Activated naive CD4-positive, alpha-beta T cell treated with anti-CD3 and anti-CD28 coated beads, Interleukin-2, amount 50 U/mL, for 72 hours (primary cell): ENCODE results near the gene SFTA2. TPM values are rescaled to one million over a fixed set of nuclear protein-coding genes. Genes with fewer than 3 reads are reported as not detected.
A peak's percentile ranks its signal among the peaks of the same experiment; 100 is the strongest.
"Not testable (repeated sequence)": the region's sequence is repeated elsewhere in the genome, so short reads cannot be mapped to it uniquely, and the experiment has no call there.

Source experiments
- ATAC-seq, 2 donors: fragments of 150-1000 bp; cut with Tn5 transposase; 2 replicates each; pipeline ENCODE4 v1.10.0; 2021; ENCODE audit warnings: mild to moderate bottlenecking in 2 of 2, moderate library complexity in 2 of 2
- DNase-seq, 2 donors: peaks; one replicate each; pipeline ENCODE4 v3.0.0; 2021 to 2022; ENCODE audit warnings: low spot score in 2 of 2
- H3K27ac Mint-ChIP-seq, 2 donors: one replicate each; pipeline ENCODE4 v1.8.0; 2022; ENCODE audit warnings: mild to moderate bottlenecking in 2 of 2, mixed read lengths in 2 of 2
- H3K36me3 Mint-ChIP-seq, 2 donors: one replicate each; pipeline ENCODE4 v1.8.0; 2022; ENCODE audit warnings: mixed read lengths in 2 of 2
- H3K9me3 Mint-ChIP-seq, 2 donors: one replicate each; pipeline ENCODE4 v1.8.0; 2022; ENCODE audit warnings: mixed read lengths in 2 of 2
- total RNA-seq, 2 donors: library from RNA; stranded (reverse); gene quantifications; one replicate each; pipeline ENCODE4 v1.2.3, GENCODE V29; 2022

The SFTA2 gene
- total RNA-seq, 2 donors from 2014 or later = not detected

DNA sequence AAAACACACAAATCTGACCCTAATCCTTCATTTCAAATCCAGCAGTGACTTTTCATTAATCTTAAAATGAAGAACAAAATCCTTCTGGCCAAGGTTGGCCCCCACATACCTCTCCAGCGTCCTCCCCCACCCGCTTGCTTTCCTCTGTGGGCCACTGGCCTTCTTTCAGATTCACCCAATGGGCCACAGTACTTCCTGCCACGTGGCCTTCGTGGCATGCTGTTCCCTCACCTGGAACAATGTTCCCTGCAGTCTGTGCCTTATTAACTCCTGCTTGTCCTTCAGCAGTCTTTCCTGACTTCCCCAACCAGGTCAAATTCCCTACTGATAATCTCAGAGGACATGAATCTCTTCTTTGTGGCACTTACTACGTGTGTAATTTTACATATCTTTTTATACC is 29.3 kb downstream of the SFTA2 start:
- H3K9me3 Mint-ChIP-seq = no peaks in the 10 kb centered on the region
- DNase-seq (no peak), ATAC-seq (no peak)
- no peak overlapping the region for H3K27ac Mint-ChIP-seq
- H3K36me3 Mint-ChIP-seq = peaks cover 0 to 1% of the 10 kb centered on the region in 2 donors

DNA sequence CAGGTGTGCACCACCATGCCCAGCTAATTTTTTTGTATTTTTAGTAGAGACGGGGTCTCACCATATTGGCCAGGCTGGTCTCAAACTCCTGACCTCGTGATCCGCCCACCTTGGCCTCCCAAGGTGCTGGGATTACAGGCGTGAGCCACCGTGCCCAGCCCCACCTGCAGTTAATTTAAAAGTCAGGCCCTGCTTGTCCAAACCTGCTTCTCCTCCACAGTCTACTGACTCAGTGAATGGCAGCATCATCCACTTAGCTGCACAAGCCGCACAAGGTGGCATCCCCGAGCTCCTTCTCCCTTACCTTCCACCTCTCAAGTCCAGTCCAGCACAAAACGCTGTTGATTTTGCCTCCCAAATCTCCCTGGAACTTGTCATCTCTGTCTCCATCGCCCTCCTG is 29.8 kb downstream of the SFTA2 start:
- not testable (repeated sequence) for H3K27ac Mint-ChIP-seq, DNase-seq, H3K36me3 Mint-ChIP-seq, ATAC-seq, H3K9me3 Mint-ChIP-seq

DNA sequence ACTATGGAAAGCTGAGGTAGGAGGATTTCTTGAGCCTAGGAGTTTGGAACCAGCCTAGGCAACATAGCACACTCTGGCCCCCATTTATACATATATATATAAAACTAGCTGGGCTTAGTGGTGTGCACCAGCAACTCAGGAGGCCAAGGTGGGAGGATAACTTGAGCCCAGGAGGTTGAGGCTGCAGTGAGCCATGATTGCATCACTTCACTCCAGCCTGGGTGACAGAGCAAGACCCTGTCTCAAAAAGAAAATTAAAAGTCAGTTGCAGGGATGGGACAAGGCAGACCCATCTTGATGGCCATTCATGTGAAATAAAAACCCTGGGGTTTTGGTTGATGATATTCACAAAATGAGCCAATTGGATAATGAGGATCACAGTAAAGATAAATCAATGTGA is 30.5 kb downstream of the SFTA2 start:
- H3K27ac Mint-ChIP-seq = no peak overlapping the region
- H3K9me3 Mint-ChIP-seq = no peaks in the 10 kb centered on the region
- DNase-seq = no peak
- no peak for ATAC-seq
- no peaks in the 10 kb centered on the region for H3K36me3 Mint-ChIP-seq

- no peaks in the 10 kb centered on the region for H3K36me3 Mint-ChIP-seq
- DNase-seq (no peak), ATAC-seq (peak in 1 of 2 donors; percentile 43)
- no peak overlapping the region for H3K27ac Mint-ChIP-seq
- no peaks in the 10 kb centered on the region for H3K9me3 Mint-ChIP-seq
Measured at GRCh38 chr6:30900863-30901417, 31.0 kb downstream of the SFTA2 start.

DNA sequence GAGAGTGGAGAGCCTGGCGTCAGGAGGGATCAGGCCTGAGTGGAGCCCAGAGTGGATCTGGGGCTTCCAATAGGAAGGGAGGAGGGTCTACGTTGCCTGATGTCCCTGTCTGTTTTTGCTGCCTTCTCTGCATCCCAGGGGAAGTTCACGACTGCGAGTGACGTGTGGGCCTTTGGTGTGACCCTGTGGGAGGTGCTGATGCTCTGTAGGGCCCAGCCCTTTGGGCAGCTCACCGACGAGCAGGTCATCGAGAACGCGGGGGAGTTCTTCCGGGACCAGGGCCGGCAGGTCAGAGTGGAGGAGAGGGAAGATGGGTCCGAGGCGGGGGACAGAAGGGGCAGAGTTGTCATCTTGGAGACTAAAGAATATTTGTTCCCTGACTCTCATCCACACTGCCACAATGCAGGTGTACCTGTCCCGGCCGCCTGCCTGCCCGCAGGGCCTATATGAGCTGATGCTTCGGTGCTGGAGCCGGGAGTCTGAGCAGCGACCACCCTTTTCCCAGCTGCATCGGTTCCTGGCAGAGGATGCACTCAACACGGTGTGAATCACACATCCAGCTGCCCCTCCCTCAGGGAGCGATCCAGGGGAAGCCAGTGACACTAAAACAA is 33.1 kb downstream of the SFTA2 start:
- H3K9me3 Mint-ChIP-seq = no peaks in the 10 kb centered on the region
- ATAC-seq (no peak), DNase-seq (no peak)

DNA sequence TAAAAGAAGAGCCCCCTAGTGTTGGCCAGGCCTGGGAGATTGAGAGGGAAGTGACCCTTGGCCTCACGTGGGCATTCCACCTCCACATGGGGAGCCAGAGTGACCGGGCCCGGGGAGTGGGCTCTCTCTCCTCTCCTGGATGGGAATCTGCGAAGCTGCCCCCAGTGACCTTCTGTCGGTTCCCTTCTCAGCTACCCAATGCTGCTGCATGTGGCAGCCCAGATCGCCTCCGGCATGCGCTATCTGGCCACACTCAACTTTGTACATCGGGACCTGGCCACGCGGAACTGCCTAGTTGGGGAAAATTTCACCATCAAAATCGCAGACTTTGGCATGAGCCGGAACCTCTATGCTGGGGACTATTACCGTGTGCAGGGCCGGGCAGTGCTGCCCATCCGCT is 34.1 kb downstream of the SFTA2 start:
- H3K9me3 Mint-ChIP-seq = no peaks in the 10 kb centered on the region
- no peaks in the 10 kb centered on the region for H3K36me3 Mint-ChIP-seq
- no peak for ATAC-seq
- H3K27ac Mint-ChIP-seq = no peak overlapping the region
- no peak for DNase-seq

More for the DNA sequence above, 33.1 kb downstream of the SFTA2 start:
- Mint-ChIP-seq H3K27ac (peak overlapping the region in 1 of 2 donors; percentile 70), H3K36me3 (no peaks in the 10 kb centered on the region)

- no peaks in the 10 kb centered on the region for H3K9me3 Mint-ChIP-seq
- H3K36me3 Mint-ChIP-seq = no peaks in the 10 kb centered on the region
- no peak for DNase-seq
- no peak for ATAC-seq
- no peak overlapping the region for H3K27ac Mint-ChIP-seq
Measured at GRCh38 chr6:30896541-30896940, 35.4 kb downstream of the SFTA2 start.

- H3K9me3 Mint-ChIP-seq = no peaks in the 10 kb centered on the region
- no peak for DNase-seq
- ATAC-seq = no peak
- no peak overlapping the region for H3K27ac Mint-ChIP-seq
- no peaks in the 10 kb centered on the region for H3K36me3 Mint-ChIP-seq
Measured at GRCh38 chr6:30895343-30895742, 36.6 kb downstream of the SFTA2 start.

- ATAC-seq = no peak
- Mint-ChIP-seq H3K27ac (no peak overlapping the region), H3K36me3 (no peaks in the 10 kb centered on the region), H3K9me3 (no peaks in the 10 kb centered on the region)
- DNase-seq = no peak
Measured at GRCh38 chr6:30894935-30895334, 37.0 kb downstream of the SFTA2 start.

- DNase-seq = no peak
- no peaks in the 10 kb centered on the region for H3K9me3 Mint-ChIP-seq
- H3K36me3 Mint-ChIP-seq = no peaks in the 10 kb centered on the region
- no peak for ATAC-seq
- no peak overlapping the region for H3K27ac Mint-ChIP-seq
Measured at GRCh38 chr6:30894381-30894780, 37.6 kb downstream of the SFTA2 start.

DNA sequence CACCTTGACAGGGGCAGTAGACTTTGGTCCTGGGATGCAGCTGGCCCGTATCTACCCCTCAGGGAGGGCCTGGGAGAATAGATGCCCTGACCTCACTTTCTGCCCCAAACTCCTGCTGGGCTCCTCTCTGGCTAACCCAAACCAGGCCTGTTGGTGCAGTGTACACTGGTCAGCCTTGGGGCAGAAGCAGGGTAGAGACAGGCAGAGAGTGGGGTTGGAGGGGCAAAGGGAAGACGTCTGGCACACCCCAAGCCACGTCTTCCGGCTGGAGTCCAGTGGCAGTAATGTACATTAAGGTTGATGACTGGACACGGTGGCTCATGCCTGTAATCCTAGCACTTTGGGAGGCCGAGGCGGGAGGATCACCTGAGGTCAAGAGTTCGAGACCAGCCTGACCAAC is 38.3 kb downstream of the SFTA2 start:
- H3K27ac Mint-ChIP-seq = no peak overlapping the region
- no peaks in the 10 kb centered on the region for H3K36me3 Mint-ChIP-seq
- ATAC-seq = no peak
- no peak for DNase-seq
- no peaks in the 10 kb centered on the region for H3K9me3 Mint-ChIP-seq

GRCh38 chr6:30893001-30893591 is 38.9 kb downstream of the SFTA2 start:
- Mint-ChIP-seq H3K9me3 (no peaks in the 10 kb centered on the region), H3K27ac (no peak overlapping the region), H3K36me3 (no peaks in the 10 kb centered on the region)
- DNase-seq = no peak
- no peak for ATAC-seq

GRCh38 chr6:30891816-30892538 is 40.0 kb downstream of the SFTA2 start:
- ATAC-seq (no peak), DNase-seq (no peak)
- Mint-ChIP-seq H3K27ac (peak overlapping the region in 1 of 2 donors; percentile 80), H3K9me3 (no peaks in the 10 kb centered on the region), H3K36me3 (no peaks in the 10 kb centered on the region)

DNA sequence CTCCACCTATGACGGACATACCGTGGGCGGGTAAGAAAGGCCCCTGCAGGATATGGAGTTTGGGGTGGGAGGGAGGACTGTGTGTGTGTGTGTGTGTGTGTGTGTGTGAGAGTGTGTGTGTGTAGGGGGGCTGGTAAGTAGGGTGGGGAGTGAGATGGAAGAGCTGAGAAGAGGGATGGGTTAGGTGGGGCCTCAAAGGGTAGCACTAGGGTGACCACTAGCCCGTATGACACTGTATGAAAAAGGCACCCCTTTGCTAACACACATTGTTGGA is 40.6 kb downstream of the SFTA2 start:
- ATAC-seq = no peak
- DNase-seq = no peak
- Mint-ChIP-seq H3K27ac (no peak overlapping the region), H3K9me3 (no peaks in the 10 kb centered on the region), H3K36me3 (no peaks in the 10 kb centered on the region)

DNA sequence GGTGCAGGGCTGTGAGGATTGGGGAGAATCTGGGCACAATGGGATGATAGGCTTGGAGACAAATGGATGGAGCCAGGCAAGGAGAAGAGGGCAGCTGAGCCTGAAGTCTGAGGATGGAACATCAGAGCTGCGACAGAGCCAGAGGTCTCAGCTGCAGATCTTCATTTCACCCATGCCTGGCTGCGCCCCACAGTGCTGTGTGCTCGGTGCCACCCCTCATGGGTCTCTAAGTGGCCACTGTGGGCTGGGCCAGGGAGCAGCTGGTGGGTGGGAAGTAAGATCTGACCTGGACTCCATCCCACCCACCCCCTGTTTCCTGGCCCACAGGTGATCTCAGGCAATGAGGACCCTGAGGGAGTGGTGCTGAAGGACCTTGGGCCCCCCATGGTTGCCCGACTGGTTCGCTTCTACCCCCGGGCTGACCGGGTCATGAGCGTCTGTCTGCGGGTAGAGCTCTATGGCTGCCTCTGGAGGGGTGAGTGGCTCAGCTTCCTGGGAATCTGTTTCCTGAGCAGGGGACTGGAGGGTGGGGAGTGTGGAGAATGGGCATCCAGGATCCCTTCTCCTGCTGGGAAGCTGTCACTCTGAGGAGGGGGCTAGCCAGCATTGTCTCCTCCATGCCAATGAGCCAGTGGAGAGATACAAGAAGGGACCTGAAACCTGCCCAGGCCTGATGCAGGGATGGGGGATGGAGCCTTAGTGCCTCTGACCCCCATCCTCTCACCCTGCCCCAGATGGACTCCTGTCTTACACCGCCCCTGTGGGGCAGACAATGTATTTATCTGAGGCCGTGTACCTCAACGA is 41.1 kb downstream of the SFTA2 start:
- Mint-ChIP-seq H3K36me3 (no peaks in the 10 kb centered on the region), H3K9me3 (no peaks in the 10 kb centered on the region), H3K27ac (peak overlapping the region in 1 of 2 donors; percentile 53)
- DNase-seq (no peak), ATAC-seq (no peak)

DNA sequence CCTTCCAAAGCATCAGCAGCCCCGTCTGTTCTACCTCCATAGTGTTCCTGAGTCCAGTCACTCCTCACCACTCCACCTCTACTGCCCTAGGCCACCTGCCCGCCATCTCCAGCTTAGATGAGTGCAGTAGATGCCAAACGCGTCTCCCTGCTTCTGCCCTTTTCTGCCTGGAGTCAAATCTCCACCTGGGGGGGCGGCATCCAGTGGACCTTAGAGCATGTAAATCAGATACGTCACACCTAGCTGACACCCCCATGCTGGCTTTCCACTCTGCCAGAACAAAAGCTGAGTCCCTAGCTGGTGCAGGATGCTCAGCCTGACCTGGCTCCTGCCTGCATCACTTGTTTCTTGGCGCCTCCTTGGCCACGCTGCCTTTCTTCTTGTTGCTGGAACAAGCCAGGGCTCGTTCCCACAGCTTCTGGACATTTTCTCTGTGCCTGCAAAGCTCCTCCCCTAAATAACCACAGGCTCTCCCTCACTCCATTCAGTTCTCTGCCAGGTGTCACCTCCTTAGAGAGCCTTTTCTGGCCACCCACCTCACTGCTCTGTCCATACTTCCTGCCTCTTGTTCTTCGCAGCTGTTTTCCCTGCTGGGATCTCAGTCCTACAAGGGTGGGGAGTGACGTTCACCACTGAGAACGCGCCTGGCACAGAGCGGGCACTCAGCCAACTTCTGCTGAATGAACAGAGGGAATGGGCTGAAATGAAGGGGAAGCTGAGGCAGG is 41.9 kb downstream of the SFTA2 start:
- H3K27ac Mint-ChIP-seq = peak overlapping the region in 1 of 2 donors; percentile 53
- DNase-seq = no peak
- ATAC-seq = no peak
- no peaks in the 10 kb centered on the region for H3K9me3 Mint-ChIP-seq
- no peaks in the 10 kb centered on the region for H3K36me3 Mint-ChIP-seq
